GM18499 (cell line): ENCODE results near the gene SLC25A18.
"Not testable (repeated sequence)": the region's sequence is repeated elsewhere in the genome, so short reads cannot be mapped to it uniquely, and the experiment has no call there.

Experiments
- ATAC-seq: cut with Tn5 transposase; IDR thresholded peaks from one replicate; pipeline ENCODE4 v1.9.1; 2021; ENCODE audit warnings: moderate number of reproducible peaks; ENCODE audit not compliant: insufficient read depth, unreplicated experiment

The SLC25A18 gene

GRCh38 chr22:17601031-17601430, 37.7 kb downstream of the SLC25A18 start:
- no peak for ATAC-seq

- no peak for ATAC-seq
Measured at GRCh38 chr22:17603668-17604067, 40.4 kb downstream of the SLC25A18 start.

- no peak for ATAC-seq
Measured at GRCh38 chr22:17606496-17606895, 43.2 kb downstream of the SLC25A18 start.

- ATAC-seq, result no peak
Measured at GRCh38 chr22:17607891-17608521, 44.7 kb downstream of the SLC25A18 start.

GRCh38 chr22:17612057-17612456, 48.8 kb downstream of the SLC25A18 start:
- ATAC-seq, result no peak

GRCh38 chr22:17613280-17613679, 50.0 kb downstream of the SLC25A18 start:
- no peak for ATAC-seq

GRCh38 chr22:17627961-17628405, 64.7 kb downstream of the SLC25A18 start:
- ATAC-seq, result no peak

GRCh38 chr22:17628406-17629172, 65.3 kb downstream of the SLC25A18 start, which contains the start of gene ATP6V1E1:
Gene ATP6V1E1 (minus strand): TSS chr22:17628749. CDS start chr22:17628635, 114 bp downstream.
- ATAC-seq, result peak; percentile 88

GRCh38 chr22:17629173-17629489, 65.8 kb downstream of the SLC25A18 start:
- ATAC-seq, result no peak

GRCh38 chr22:17629641-17630040, 66.3 kb downstream of the SLC25A18 start:
- ATAC-seq, result no peak

GRCh38 chr22:17631076-17631565, 67.8 kb downstream of the SLC25A18 start:
- ATAC-seq, result no peak

- ATAC-seq, result no peak
Measured at GRCh38 chr22:17633217-17633997, 70.1 kb downstream of the SLC25A18 start.

- no peak for ATAC-seq
Measured at GRCh38 chr22:17633998-17634323, 70.7 kb downstream of the SLC25A18 start.

GRCh38 chr22:17634696-17635095, 71.4 kb downstream of the SLC25A18 start:
- no peak for ATAC-seq

GRCh38 chr22:17636850-17637249, 73.6 kb downstream of the SLC25A18 start:
- ATAC-seq, result not testable (repeated sequence)

- no peak for ATAC-seq
Measured at GRCh38 chr22:17637490-17638181, 74.3 kb downstream of the SLC25A18 start.

- ATAC-seq, result peak; percentile 25
Measured at GRCh38 chr22:17638182-17638431, 74.8 kb downstream of the SLC25A18 start.

GRCh38 chr22:17638432-17639246, 75.3 kb downstream of the SLC25A18 start, which contains the start of gene BCL2L13:
Gene BCL2L13 (plus strand): TSS chr22:17638757. CDS start chr22:17655712, 16,955 bp downstream.
- ATAC-seq, result peak; percentile 58

GRCh38 chr22:17639247-17639741, 76.0 kb downstream of the SLC25A18 start:
- no peak for ATAC-seq
